ENCODE results near the gene QDPR. TPM values are rescaled to one million over a fixed set of nuclear protein-coding genes. Genes with fewer than 3 reads are reported as not detected.

Gene QDPR
- 10 to 100 TPM in 1 of 2 donors, 1 to 10 TPM in 1; 5.8 to 14.8 TPM for total RNA-seq

DNA sequence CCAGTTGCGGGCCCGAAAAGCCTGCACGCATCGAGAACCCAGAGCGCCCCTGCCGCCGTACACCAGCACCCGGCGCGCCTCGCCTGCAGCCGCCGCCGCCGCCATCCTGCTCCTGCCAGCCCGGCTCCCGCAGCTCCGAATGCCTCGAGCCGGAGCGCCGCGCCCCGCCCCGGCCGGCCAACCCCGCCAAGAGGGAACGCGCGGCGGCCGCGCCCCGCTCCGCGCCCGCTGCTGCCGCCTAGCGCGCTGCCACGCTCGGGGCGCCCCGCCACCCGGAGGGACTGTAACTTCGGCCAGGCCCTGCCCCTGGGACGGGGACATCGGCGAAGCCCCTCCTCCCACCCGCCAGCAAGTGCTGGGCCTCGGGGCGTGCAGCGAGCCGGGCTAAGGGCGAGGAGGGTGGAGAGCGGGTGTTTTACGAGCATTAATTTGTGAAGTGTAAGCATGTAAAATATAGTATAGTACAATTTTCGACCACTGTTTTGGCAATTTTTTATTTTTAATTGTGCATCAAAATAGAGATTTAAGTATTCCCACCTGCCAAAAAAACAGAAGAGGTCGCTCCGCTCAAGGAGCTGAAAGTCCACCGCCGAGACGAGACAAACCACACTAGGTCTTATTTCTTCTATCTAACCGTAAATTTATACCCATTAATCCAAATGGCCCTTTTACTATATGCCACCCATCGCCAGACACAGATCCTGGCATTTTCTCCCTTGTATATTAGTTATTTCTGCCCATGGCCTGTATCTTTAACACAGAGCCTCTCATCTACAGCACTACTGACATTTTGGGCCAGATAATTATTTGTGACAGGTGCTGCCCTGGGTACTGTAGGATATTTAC lies at the start of gene QDPR:
Gene QDPR (minus strand): TSS at position 141 of the 846 bp plus-strand sequence. CDS start 36 bp downstream, at position 105.
- no peaks in the 10 kb centered on the region for H3K27me3 ChIP-seq
- H3K27ac ChIP-seq = peak within 1 kb of the TSS; percentile 79 to 82
- peaks cover 0 to 18% of the 10 kb centered on the region in 2 donors for H3K4me1 ChIP-seq
- TF ChIP-seq, protein P1, sequence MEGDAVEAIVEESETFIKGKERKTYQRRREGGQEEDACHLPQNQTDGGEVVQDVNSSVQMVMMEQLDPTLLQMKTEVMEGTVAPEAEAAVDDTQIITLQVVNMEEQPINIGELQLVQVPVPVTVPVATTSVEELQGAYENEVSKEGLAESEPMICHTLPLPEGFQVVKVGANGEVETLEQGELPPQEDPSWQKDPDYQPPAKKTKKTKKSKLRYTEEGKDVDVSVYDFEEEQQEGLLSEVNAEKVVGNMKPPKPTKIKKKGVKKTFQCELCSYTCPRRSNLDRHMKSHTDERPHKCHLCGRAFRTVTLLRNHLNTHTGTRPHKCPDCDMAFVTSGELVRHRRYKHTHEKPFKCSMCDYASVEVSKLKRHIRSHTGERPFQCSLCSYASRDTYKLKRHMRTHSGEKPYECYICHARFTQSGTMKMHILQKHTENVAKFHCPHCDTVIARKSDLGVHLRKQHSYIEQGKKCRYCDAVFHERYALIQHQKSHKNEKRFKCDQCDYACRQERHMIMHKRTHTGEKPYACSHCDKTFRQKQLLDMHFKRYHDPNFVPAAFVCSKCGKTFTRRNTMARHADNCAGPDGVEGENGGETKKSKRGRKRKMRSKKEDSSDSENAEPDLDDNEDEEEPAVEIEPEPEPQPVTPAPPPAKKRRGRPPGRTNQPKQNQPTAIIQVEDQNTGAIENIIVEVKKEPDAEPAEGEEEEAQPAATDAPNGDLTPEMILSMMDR (IDR thresholded peaks at IDR 0.05) = peak; percentile 50 to 54
- H3K4me3 ChIP-seq = peak within 1 kb of the TSS; percentile 66 to 84
- peak; percentile 63 for DNase-seq (ENCODE audit: low spot score)
- H3K9me3 ChIP-seq = no peaks in the 10 kb centered on the region
- peaks cover 6% of the 10 kb centered on the region for H3K36me3 ChIP-seq

DNA sequence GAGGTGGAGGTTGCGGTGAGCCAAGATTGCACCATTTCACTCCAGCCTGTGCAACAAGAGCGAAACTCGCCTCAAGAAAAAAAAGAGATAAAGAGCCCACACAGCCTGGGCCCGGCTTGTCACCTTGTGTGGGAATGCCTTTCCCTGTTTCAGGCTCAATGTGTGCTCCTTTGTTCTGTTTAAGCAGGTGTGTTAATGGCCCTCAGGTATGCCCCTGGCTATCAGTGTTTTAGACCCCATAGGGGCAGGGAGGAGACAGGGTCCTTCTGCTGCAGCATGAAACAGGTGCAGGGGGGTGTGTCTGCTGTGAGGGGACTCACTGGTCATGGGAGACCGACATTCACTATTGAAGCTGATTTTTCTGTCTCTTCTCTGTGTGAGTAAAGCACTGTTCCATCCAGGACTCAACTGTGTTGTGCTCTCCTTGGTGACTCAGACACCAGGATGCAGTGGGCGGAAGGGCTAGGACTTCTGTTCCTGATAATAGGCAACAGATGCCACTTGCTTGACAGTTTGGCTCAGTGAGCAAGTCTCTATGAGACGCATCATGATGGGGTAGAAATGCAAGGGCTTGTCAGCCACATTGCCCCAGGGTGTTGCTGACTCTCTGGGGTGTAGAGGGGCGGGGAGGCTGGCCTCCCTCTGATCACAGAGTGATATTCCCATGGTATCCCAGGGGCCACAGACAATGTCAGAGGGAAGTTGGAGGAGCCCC lies 49.5 kb upstream of the QDPR start:
- Histone ChIP-seq H3K4me3 (no peak overlapping the region), H3K27ac (no peak overlapping the region), H3K4me1 (no peaks in the 10 kb centered on the region), H3K9me3 (no peaks in the 10 kb centered on the region), H3K36me3 (no peaks in the 10 kb centered on the region), H3K27me3 (no peaks in the 10 kb centered on the region)
- TF ChIP-seq, protein P1 (IDR thresholded peaks at IDR 0.05) = no peak
- no peak for DNase-seq (ENCODE audit: low spot score)

DNA sequence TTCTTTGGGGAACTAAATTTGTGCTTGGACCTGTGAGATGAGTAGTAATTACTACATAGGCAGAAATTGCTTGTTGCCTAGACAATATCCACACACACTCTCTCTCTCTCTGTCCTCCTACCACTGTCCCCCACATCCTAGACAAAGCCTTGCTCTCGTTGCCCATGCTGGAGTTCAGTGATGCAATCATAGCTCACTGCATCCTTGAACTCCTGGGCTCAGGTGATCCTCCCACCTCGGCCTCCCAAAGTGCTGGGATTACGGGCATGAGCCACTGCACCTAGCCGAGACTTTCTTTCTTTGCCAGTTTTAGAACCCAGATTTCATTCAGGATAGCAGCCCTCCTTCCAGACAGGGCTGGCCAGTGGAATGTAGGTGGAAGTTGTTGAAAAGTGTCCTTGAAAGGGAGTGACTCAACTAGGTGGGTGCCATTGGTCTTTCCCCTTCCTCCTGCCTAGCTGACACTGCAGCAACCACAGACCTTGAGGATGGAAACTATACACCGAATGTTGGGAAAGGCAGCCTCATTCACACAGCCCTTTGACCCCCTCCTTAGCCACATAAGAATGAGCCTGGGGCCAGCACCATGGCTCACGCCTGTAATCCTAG lies 48.3 kb upstream of the QDPR start:
- Histone ChIP-seq H3K27me3 (no peaks in the 10 kb centered on the region), H3K36me3 (no peaks in the 10 kb centered on the region), H3K4me1 (no peaks in the 10 kb centered on the region), H3K4me3 (no peak overlapping the region), H3K27ac (no peak overlapping the region), H3K9me3 (no peaks in the 10 kb centered on the region)
- TF ChIP-seq, protein P1 (IDR thresholded peaks at IDR 0.05) = no peak
- no peak for DNase-seq (ENCODE audit: low spot score)

DNA sequence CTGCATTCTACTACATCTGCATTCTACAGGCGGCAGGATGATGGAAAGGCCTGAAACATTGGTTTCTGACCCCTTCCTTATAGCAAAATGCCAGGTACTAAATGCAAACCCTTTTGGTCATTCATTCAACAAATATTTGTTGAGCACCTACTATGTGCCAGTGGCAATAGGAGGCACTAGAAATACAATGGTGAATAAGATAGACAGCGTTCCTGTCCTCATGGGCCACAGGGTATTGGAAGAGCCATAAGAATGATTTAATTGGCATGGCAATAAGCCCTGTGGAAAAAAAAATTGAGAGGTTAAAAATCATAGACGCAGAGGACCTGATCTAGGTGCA lies 47.8 kb upstream of the QDPR start:
- Histone ChIP-seq H3K27ac (no peak overlapping the region), H3K9me3 (no peaks in the 10 kb centered on the region), H3K4me3 (no peak overlapping the region), H3K27me3 (no peaks in the 10 kb centered on the region), H3K4me1 (no peaks in the 10 kb centered on the region), H3K36me3 (no peaks in the 10 kb centered on the region)
- no peak for DNase-seq (ENCODE audit: low spot score)
- TF ChIP-seq, protein P1 (IDR thresholded peaks at IDR 0.05) = no peak

DNA sequence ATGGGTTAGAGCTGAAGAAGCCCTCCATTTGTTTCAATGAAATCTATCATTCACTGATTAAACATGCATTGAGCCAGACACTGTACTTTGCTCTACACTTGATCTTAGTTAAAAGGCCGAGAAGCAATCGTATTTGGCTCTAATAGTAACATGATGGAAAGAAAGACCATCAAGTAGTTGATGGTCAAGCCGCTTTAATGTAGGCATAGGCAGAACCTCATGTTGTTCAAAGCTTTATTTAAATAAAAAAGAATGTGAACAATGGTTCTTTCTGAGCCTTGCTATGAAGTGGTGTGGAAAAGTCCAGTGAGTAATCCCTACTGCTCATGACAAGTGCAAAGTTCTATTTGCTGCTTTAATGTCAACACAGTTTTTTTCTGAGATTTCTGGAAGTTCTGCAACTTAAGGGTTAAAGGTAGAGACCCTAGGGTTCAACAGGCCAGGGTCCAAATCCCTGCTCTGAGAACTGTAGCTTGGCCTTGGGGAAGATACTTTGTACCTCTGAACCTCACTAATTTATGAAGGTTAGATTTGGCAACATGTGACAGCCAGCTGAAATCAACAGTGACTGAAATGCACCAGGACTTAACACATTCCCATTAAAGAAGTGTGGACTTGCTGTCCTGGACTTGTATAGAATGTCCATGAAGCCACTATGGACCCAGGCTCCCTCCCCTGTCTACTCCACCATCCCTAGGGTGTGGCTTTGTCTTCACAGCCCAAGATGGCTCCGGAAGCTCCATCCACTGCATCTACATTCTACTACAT lies 47.2 kb upstream of the QDPR start:
- Histone ChIP-seq H3K4me3 (no peak overlapping the region), H3K9me3 (no peaks in the 10 kb centered on the region), H3K4me1 (no peaks in the 10 kb centered on the region), H3K36me3 (no peaks in the 10 kb centered on the region), H3K27ac (no peak overlapping the region), H3K27me3 (no peaks in the 10 kb centered on the region)
- DNase-seq (ENCODE audit: low spot score) = no peak
- TF ChIP-seq, protein P1 (IDR thresholded peaks at IDR 0.05) = no peak

Measured in right atrium auricular region (tissue), 2 donors.